SK-N-SH treated with all-trans-retinoic acid at 6 μM for 48 hours (cell line): Measurements from ENCODE around the gene CCDC85C.

ENCODE experiments used
- PATZ1 ChIP-seq: fragments of 250-450 bp; sonication (Bioruptor Pico); IDR thresholded peaks from 2 replicates; pipeline ENCODE4 v1.8.0; 2020; ENCODE audit warnings: mild to moderate bottlenecking, moderate library complexity, borderline replicate concordance
- POU6F1 ChIP-seq: fragments of 250-450 bp; sonication (Bioruptor Pico); IDR thresholded peaks from 2 replicates; pipeline ENCODE4 v1.8.0; 2021; ENCODE audit warnings: low read depth, mild to moderate bottlenecking, moderate library complexity, borderline replicate concordance
- SNAI2 ChIP-seq: fragments of 250-450 bp; sonication (Bioruptor Pico); IDR thresholded peaks from 2 replicates; pipeline ENCODE4 v1.5.0; 2020; ENCODE audit warnings: mild to moderate bottlenecking, moderate library complexity
- ZFP3 ChIP-seq: fragments of 250-450 bp; sonication (Bioruptor Pico); IDR thresholded peaks from 2 replicates; pipeline ENCODE4 v1.5.0; 2020; ENCODE audit warnings: mild to moderate bottlenecking, moderate library complexity

- no peak for TF ChIP-seq ZFP3 (CRISPR knock-in tag)
- no peak for TF ChIP-seq PATZ1 (CRISPR knock-in tag)
- TF ChIP-seq SNAI2 (CRISPR knock-in tag): no peak
- TF ChIP-seq POU6F1 (CRISPR knock-in tag): no peak
These were observed 10.9 kb downstream of the CCDC85C start for GRCh38 chr14:99592933-99593753.
